Uterus (tissue), 4 donors: ENCODE results near the gene DNAJC6. TPM values are rescaled to one million over a fixed set of nuclear protein-coding genes. Genes with fewer than 3 reads are reported as not detected.

Experiments used
- DNase-seq, 2 donors: peaks; one replicate each; pipeline ENCODE4 v3.0.0-alpha.2; 2019 to 2020
- H3K27ac ChIP-seq, 2 donors: fragments of 200-600 bp; sonication (generic); 1 replicate in 1 of 2; 2 replicates in 1 of 2; pipeline ENCODE4 v1.5.1; 2016 to 2018
- H3K27me3 ChIP-seq, 2 donors: fragments of 200-600 bp; sonication (generic); one replicate each; pipeline ENCODE4 v1.5.1; 2018 to 2019; ENCODE audit warnings: control low read depth in 1 of 2
- H3K36me3 ChIP-seq, 2 donors: fragments of 200-600 bp; sonication (generic); one replicate each; pipeline ENCODE4 v1.5.1; 2019; ENCODE audit warnings: control low read depth in 1 of 2
- H3K4me1 ChIP-seq, 2 donors: fragments of 200-600 bp; sonication (generic); one replicate each; pipeline ENCODE4 v1.5.1; 2018 to 2019; ENCODE audit warnings: control low read depth in 1 of 2
- H3K4me3 ChIP-seq, 2 donors: fragments of 200-600 bp; sonication (generic); 1 replicate in 1 of 2; 2 replicates in 1 of 2; pipeline ENCODE4 v1.5.1; 2018 to 2019; ENCODE audit warnings: mild to moderate bottlenecking in 1 of 2
- H3K9me3 ChIP-seq, 2 donors: fragments of 200-600 bp; sonication (generic); one replicate each; pipeline ENCODE4 v1.5.1; 2019; ENCODE audit warnings: control low read depth in 1 of 2
- CTCF ChIP-seq, 4 experiments: fragments of 200-600 bp in 2 of 4; fragments of 450-650 bp in 2 of 4; sonication (generic) in 2 of 4; IDR thresholded peaks; one replicate each; pipeline ENCODE4 v1.5.1; 2016 to 2019; ENCODE audit warnings: antibody characterized with exemption in 4 of 4, mild to moderate bottlenecking in 2 of 4, moderate library complexity in 1 of 4
- POLR2A ChIP-seq, 2 donors: fragments of 450-650 bp; IDR thresholded peaks; one replicate each; pipeline ENCODE4 v1.6.1; 2016; ENCODE audit warnings: antibody characterized with exemption in 2 of 2, mild to moderate bottlenecking in 1 of 2, moderate library complexity in 1 of 2
- intact Hi-C: fragments of 100-400 bp; cut with DNase I; formaldehyde crosslinking; loops from one replicate; pipeline ENCODE4 v1.15.1; 2023; ENCODE audit warnings: low total_unique reads
- total RNA-seq, 4 donors: library from RNA; depleted of rRNA in 3 of 4; stranded (reverse); fragments of >200 nt in 3 of 4; gene quantifications; one replicate each; pipeline versions ENCODE4 v1.1.0 to v1.2.4, GENCODE V29; 2014 to 2023
- donor health status: DM: yes; HTN: yes; CAD: no.

Gene DNAJC6
- total RNA-seq, 4 donors from 2014 or later: 3.1 to 11.3 (median 4.2) TPM

- no peaks in the 10 kb centered on the region for H3K9me3 ChIP-seq
- H3K36me3 ChIP-seq: no peaks in the 10 kb centered on the region
- no peaks in the 10 kb centered on the region for H3K27me3 ChIP-seq
- TF ChIP-seq CTCF (IDR thresholded peaks at IDR 0.05) (no peak), POLR2A (IDR thresholded peaks at IDR 0.05) (no peak)
- H3K4me1 ChIP-seq: no peaks in the 10 kb centered on the region
- H3K4me3 ChIP-seq: no peak overlapping the region
- intact Hi-C loops: no loop called here
- no peak overlapping the region for H3K27ac ChIP-seq
- DNase-seq: no peak
Measured at GRCh38 chr1:65416767-65417166, 107.4 kb downstream of the DNAJC6 start.

- Histone ChIP-seq H3K9me3 (no peaks in the 10 kb centered on the region), H3K4me3 (no peak overlapping the region), H3K4me1 (no peaks in the 10 kb centered on the region), H3K27me3 (no peaks in the 10 kb centered on the region), H3K36me3 (no peaks in the 10 kb centered on the region), H3K27ac (no peak overlapping the region)
- no peak for DNase-seq
- intact Hi-C loops: no loop called here
- TF ChIP-seq CTCF (IDR thresholded peaks at IDR 0.05) (no peak), POLR2A (IDR thresholded peaks at IDR 0.05) (no peak)
Measured at GRCh38 chr1:65417729-65418128, 108.4 kb downstream of the DNAJC6 start.

- no peaks in the 10 kb centered on the region for H3K27me3 ChIP-seq
- peak overlapping the region in 1 of 2 donors; percentile 84 for H3K27ac ChIP-seq
- H3K4me3 ChIP-seq: no peak overlapping the region
- intact Hi-C loops: no loop called here
- TF ChIP-seq CTCF (IDR thresholded peaks at IDR 0.05): no peak
- no peak for TF ChIP-seq POLR2A (IDR thresholded peaks at IDR 0.05)
- no peak for DNase-seq
- no peaks in the 10 kb centered on the region for H3K36me3 ChIP-seq
- H3K4me1 ChIP-seq: peaks cover 0 to 8% of the 10 kb centered on the region in 2 donors
- no peaks in the 10 kb centered on the region for H3K9me3 ChIP-seq
Measured at GRCh38 chr1:65418522-65419185, 109.3 kb downstream of the DNAJC6 start.

- intact Hi-C loops: no loop called here
- no peaks in the 10 kb centered on the region for H3K9me3 ChIP-seq
- H3K4me3 ChIP-seq: peak overlapping the region; percentile 41 to 87
- H3K4me1 ChIP-seq: peaks cover 0 to 9% of the 10 kb centered on the region in 2 donors
- TF ChIP-seq CTCF (IDR thresholded peaks at IDR 0.05) (no peak), POLR2A (IDR thresholded peaks at IDR 0.05) (peak; percentile 34 to 41)
- no peaks in the 10 kb centered on the region for H3K27me3 ChIP-seq
- DNase-seq: peak; percentile 99
- H3K36me3 ChIP-seq: no peaks in the 10 kb centered on the region
- H3K27ac ChIP-seq: peak overlapping the region; percentile 84 to 98
Measured at GRCh38 chr1:65419681-65420589, 110.6 kb downstream of the DNAJC6 start.
